ENCODE data around the gene HYLS1. TPM values are rescaled to one million over a fixed set of nuclear protein-coding genes. Genes with fewer than 3 reads are reported as not detected.
A peak's percentile ranks its signal among the peaks of the same experiment; 100 is the strongest.

Gene HYLS1
- total RNA-seq, 6 donors from 2014 or later = 0.55 to 6.3 (median 3.8) TPM

- Histone ChIP-seq H3K27ac (no peak overlapping the region), H3K4me3 (no peak overlapping the region), H3K9me3 (no peaks in the 10 kb centered on the region), H3K36me3 (no peaks in the 10 kb centered on the region), H3K4me1 (no peaks in the 10 kb centered on the region), H3K27me3 (no peaks in the 10 kb centered on the region)
- WGBS, 2 donors = 70 to 72% methylated on average over 12 of the region's 12 CpGs
- no peak for TF ChIP-seq EP300 (IDR thresholded peaks at IDR 0.05)
- TF ChIP-seq CTCF (IDR thresholded peaks at IDR 0.05) = no peak
- no peak for TF ChIP-seq POLR2AphosphoS5 (IDR thresholded peaks at IDR 0.05)
- no peak for TF ChIP-seq POLR2A (IDR thresholded peaks at IDR 0.05)
- ATAC-seq (ENCODE audit: low FRiP score in 2 of 2) (no peak), DNase-seq (no peak)
These were observed 48.2 kb downstream of the HYLS1 start for GRCh38 chr11:125935618-125936199.

- no peaks in the 10 kb centered on the region for H3K9me3 ChIP-seq
- H3K4me3 ChIP-seq = no peak overlapping the region
- TF ChIP-seq CTCF (IDR thresholded peaks at IDR 0.05) (no peak), POLR2AphosphoS5 (IDR thresholded peaks at IDR 0.05) (no peak), EP300 (IDR thresholded peaks at IDR 0.05) (no peak), POLR2A (IDR thresholded peaks at IDR 0.05) (no peak)
- WGBS, 2 donors = 92 to 94% methylated on average over 5 of the region's 5 CpGs
- H3K27ac ChIP-seq = no peak overlapping the region
- H3K4me1 ChIP-seq = peaks cover 0 to 8% (median 0%) of the 10 kb centered on the region in 4 donors
- no peaks in the 10 kb centered on the region for H3K27me3 ChIP-seq
- ATAC-seq (ENCODE audit: low FRiP score in 2 of 2) (no peak), DNase-seq (no peak)
- H3K36me3 ChIP-seq = no peaks in the 10 kb centered on the region
These were observed 51.0 kb downstream of the HYLS1 start for GRCh38 chr11:125938418-125938817.

GRCh38 chr11:125939081-125939521 is 51.6 kb downstream of the HYLS1 start:
- 41 to 51% methylated on average over 4 of the region's 4 CpGs for WGBS, 2 donors
- Histone ChIP-seq H3K27ac (no peak overlapping the region), H3K4me3 (no peak overlapping the region), H3K27me3 (no peaks in the 10 kb centered on the region), H3K9me3 (no peaks in the 10 kb centered on the region), H3K36me3 (no peaks in the 10 kb centered on the region), H3K4me1 (peaks cover 0 to 8% (median 0%) of the 10 kb centered on the region in 4 donors)
- DNase-seq = no peak
- TF ChIP-seq POLR2AphosphoS5 (IDR thresholded peaks at IDR 0.05) = no peak
- peak in 1 of 2 donors; percentile 69 for ATAC-seq (ENCODE audit: low FRiP score in 2 of 2)

- H3K9me3 ChIP-seq = no peaks in the 10 kb centered on the region
- 95 to 97% methylated on average over 3 to 4 of the region's 4 CpGs for WGBS, 2 donors
- H3K36me3 ChIP-seq = no peaks in the 10 kb centered on the region
- H3K27me3 ChIP-seq = no peaks in the 10 kb centered on the region
- no peak for DNase-seq
- ATAC-seq (ENCODE audit: low FRiP score in 2 of 2) = no peak
- TF ChIP-seq POLR2AphosphoS5 (IDR thresholded peaks at IDR 0.05) (no peak), CTCF (IDR thresholded peaks at IDR 0.05) (no peak), EP300 (IDR thresholded peaks at IDR 0.05) (no peak), POLR2A (IDR thresholded peaks at IDR 0.05) (no peak)
- no peak overlapping the region for H3K4me3 ChIP-seq
- peaks cover 0 to 8% (median 0%) of the 10 kb centered on the region in 4 donors for H3K4me1 ChIP-seq
- no peak overlapping the region for H3K27ac ChIP-seq
These were observed 52.7 kb downstream of the HYLS1 start for GRCh38 chr11:125940145-125940544.

- Histone ChIP-seq H3K36me3 (no peaks in the 10 kb centered on the region), H3K4me3 (no peak overlapping the region), H3K27me3 (no peaks in the 10 kb centered on the region), H3K27ac (no peak overlapping the region), H3K4me1 (peaks cover 0 to 8% (median 0%) of the 10 kb centered on the region in 4 donors), H3K9me3 (no peaks in the 10 kb centered on the region)
- 80 to 86% methylated on average over 4 of the region's 4 CpGs for WGBS, 2 donors
- ATAC-seq (ENCODE audit: low FRiP score in 2 of 2) (no peak), DNase-seq (no peak)
- TF ChIP-seq EP300 (IDR thresholded peaks at IDR 0.05) (no peak), CTCF (IDR thresholded peaks at IDR 0.05) (no peak), POLR2A (IDR thresholded peaks at IDR 0.05) (no peak), POLR2AphosphoS5 (IDR thresholded peaks at IDR 0.05) (no peak)
These were observed 53.8 kb downstream of the HYLS1 start for GRCh38 chr11:125941267-125941618.
